ACC112 (cell line): Measurements from ENCODE around the gene SRGAP3.

Experiments
- H2AFZ ChIP-seq: fragments of 200-600 bp; sonication (generic); one replicate; pipeline ENCODE4 v1.6.0; 2017; ENCODE audit warnings: antibody characterized with exemption, low read length; ENCODE audit not compliant: unreplicated experiment
- H3K27ac ChIP-seq: fragments of 200-600 bp; sonication (generic); 2 replicates; pipeline ENCODE4 v1.5.1; 2014; ENCODE audit warnings: low read depth, mild to moderate bottlenecking, antibody characterized with exemption, low read length, moderate library complexity
- H3K27me3 ChIP-seq: fragments of 200-600 bp; sonication (generic); 2 replicates; pipeline ENCODE4 v1.6.1; 2014; ENCODE audit warnings: mild to moderate bottlenecking, antibody characterized with exemption, low read length, moderate library complexity, mixed read lengths; ENCODE audit not compliant: insufficient read depth
- H3K36me3 ChIP-seq: fragments of 200-600 bp; sonication (generic); 2 replicates; pipeline ENCODE4 v1.6.1; 2016; ENCODE audit warnings: mild to moderate bottlenecking, antibody characterized with exemption, low read length, moderate library complexity, mixed read lengths; ENCODE audit not compliant: insufficient read depth
- H3K4me1 ChIP-seq: fragments of 200-600 bp; sonication (generic); one replicate; pipeline ENCODE4 v1.6.1; 2016; ENCODE audit warnings: low read length, mixed read lengths; ENCODE audit not compliant: insufficient read depth, unreplicated experiment, control insufficient read depth
- H3K4me3 ChIP-seq: fragments of 200-600 bp; sonication (generic); 2 replicates; pipeline ENCODE4 v1.5.1; 2014; ENCODE audit warnings: mild to moderate bottlenecking, low read depth, low read length
- H3K79me2 ChIP-seq: fragments of 200-600 bp; sonication (generic); one replicate; pipeline ENCODE4 v1.6.0; 2016; ENCODE audit warnings: low read length; ENCODE audit not compliant: control insufficient read depth, unreplicated experiment, insufficient read depth

Gene SRGAP3

GRCh38 chr3:8996216-8996615 lies 253.2 kb downstream of the SRGAP3 start:
- Histone ChIP-seq H3K27ac (no peak overlapping the region), H3K4me1 (no peaks in the 10 kb centered on the region), H2AFZ (no peak overlapping the region), H3K4me3 (no peak overlapping the region), H3K27me3 (peaks cover 26% of the 10 kb centered on the region; the same call in 1 of the 2 replicates), H3K79me2 (no peaks in the 10 kb centered on the region), H3K36me3 (no peaks in the 10 kb centered on the region)

GRCh38 chr3:8994226-8994625 lies 255.2 kb downstream of the SRGAP3 start:
- H3K36me3 ChIP-seq = no peaks in the 10 kb centered on the region
- H3K27ac ChIP-seq = no peak overlapping the region
- no peak overlapping the region for H3K4me3 ChIP-seq
- peaks cover 12% of the 10 kb centered on the region; the same call in 1 of the 2 replicates for H3K27me3 ChIP-seq
- no peak overlapping the region for H2AFZ ChIP-seq
- no peaks in the 10 kb centered on the region for H3K4me1 ChIP-seq
- H3K79me2 ChIP-seq = no peaks in the 10 kb centered on the region

GRCh38 chr3:8993331-8993730 lies 256.1 kb downstream of the SRGAP3 start:
- H3K27ac ChIP-seq = no peak overlapping the region
- no peaks in the 10 kb centered on the region for H3K4me1 ChIP-seq
- H3K79me2 ChIP-seq = no peaks in the 10 kb centered on the region
- no peak overlapping the region for H2AFZ ChIP-seq
- no peaks in the 10 kb centered on the region for H3K36me3 ChIP-seq
- H3K27me3 ChIP-seq = peaks cover 12% of the 10 kb centered on the region; the same call in 1 of the 2 replicates
- no peak overlapping the region for H3K4me3 ChIP-seq

DNA sequence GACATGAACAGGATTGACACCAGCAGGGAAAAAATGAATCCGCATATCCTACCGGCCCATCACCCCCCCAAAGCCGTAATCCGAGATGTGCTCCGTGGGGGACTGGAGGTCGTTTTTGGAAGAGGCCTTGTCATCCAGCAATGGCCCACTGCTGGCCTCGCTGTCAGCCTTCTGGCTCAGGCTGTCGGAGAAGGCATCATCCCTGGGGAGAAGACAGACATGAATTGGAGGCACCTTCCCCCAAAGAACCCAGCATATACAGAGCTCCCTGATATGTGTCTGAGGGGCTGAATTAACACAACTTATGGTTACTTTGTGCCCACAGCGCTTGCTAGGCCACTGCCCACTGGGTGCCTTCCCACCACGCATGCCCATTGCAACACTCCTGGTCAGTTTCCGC lies 256.6 kb downstream of the SRGAP3 start:
- no peaks in the 10 kb centered on the region for H3K79me2 ChIP-seq
- H3K4me3 ChIP-seq = no peak overlapping the region
- no peaks in the 10 kb centered on the region for H3K36me3 ChIP-seq
- H3K27ac ChIP-seq = no peak overlapping the region
- no peaks in the 10 kb centered on the region for H3K4me1 ChIP-seq
- H2AFZ ChIP-seq = no peak overlapping the region
- H3K27me3 ChIP-seq = peaks cover 12% of the 10 kb centered on the region; the same call in 1 of the 2 replicates

- Histone ChIP-seq H3K36me3 (no peaks in the 10 kb centered on the region), H3K79me2 (no peaks in the 10 kb centered on the region), H3K4me1 (no peaks in the 10 kb centered on the region), H3K4me3 (no peak overlapping the region), H3K27ac (no peak overlapping the region), H2AFZ (no peak overlapping the region), H3K27me3 (peaks cover 12% of the 10 kb centered on the region; the same call in 1 of the 2 replicates)
Measured at GRCh38 chr3:8992199-8992598, 257.2 kb downstream of the SRGAP3 start.

- H2AFZ ChIP-seq = no peak overlapping the region
- H3K79me2 ChIP-seq = no peaks in the 10 kb centered on the region
- H3K27me3 ChIP-seq = no peaks in the 10 kb centered on the region
Measured at GRCh38 chr3:8990266-8991215, 258.9 kb downstream of the SRGAP3 start.

DNA sequence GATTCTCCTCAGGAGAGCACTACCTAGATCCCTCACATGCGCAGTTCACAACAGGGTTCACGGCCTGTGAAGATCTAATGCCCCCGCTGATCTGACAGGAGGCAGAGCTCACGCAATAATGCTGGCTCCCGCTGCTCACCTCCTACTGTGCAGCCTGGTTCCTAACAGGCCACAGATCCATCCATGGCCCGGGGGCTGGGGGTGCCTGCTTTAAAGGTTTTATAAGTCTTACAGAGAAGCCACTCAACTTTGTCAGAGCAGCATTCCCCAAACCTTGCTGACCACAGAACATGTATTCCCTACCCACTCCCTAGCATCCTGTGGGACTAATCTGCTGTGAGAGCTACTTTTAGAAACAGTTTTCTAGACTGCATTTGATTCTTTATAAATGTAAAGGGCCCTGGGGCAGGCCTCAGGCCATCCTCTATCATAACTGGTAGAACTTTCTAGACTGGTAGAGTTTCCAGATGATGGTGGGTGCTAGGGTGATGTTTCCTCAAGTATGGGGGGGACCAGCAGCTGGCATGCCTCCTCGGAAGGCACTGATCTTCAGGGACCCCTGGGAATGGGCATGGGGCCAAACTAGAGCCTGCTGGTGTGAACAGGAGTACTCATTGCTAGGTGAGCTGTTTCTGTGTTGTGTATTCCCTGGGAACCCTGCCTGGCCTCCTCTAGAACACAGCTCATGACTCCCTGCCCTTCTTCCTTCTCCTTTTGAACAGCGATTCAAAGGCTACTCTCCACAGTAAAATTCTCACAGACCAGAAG lies 260.5 kb downstream of the SRGAP3 start:
- H3K27ac ChIP-seq = no peak overlapping the region
- no peak overlapping the region for H2AFZ ChIP-seq
- H3K27me3 ChIP-seq = no peaks in the 10 kb centered on the region
- H3K79me2 ChIP-seq = no peaks in the 10 kb centered on the region
- H3K36me3 ChIP-seq = no peaks in the 10 kb centered on the region
- no peaks in the 10 kb centered on the region for H3K4me1 ChIP-seq
- H3K4me3 ChIP-seq = no peak overlapping the region

More at GRCh38 chr3:8990266-8991215, 258.9 kb downstream of the SRGAP3 start:
- Histone ChIP-seq H3K36me3 (no peaks in the 10 kb centered on the region), H3K4me3 (no peak overlapping the region), H3K4me1 (no peaks in the 10 kb centered on the region), H3K27ac (no peak overlapping the region)

DNA sequence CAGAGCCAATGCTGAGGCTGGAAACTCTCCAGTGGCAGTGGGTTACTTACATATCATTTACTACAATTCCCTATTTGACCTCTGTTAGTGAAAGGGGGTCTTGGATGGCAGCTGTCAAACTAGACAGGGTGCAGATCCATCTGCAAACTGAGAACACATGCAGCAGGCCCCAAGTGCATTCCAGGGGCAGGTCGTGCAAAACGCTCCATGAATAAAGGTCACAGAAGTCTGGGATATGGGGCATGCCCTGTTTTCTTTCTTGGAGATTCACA lies 261.1 kb downstream of the SRGAP3 start:
- Histone ChIP-seq H3K36me3 (no peaks in the 10 kb centered on the region), H3K27ac (no peak overlapping the region), H3K4me1 (no peaks in the 10 kb centered on the region), H3K27me3 (no peaks in the 10 kb centered on the region), H3K79me2 (no peaks in the 10 kb centered on the region), H2AFZ (no peak overlapping the region), H3K4me3 (no peak overlapping the region)

- H3K27ac ChIP-seq = no peak overlapping the region
- no peak overlapping the region for H2AFZ ChIP-seq
- no peak overlapping the region for H3K4me3 ChIP-seq
Measured at GRCh38 chr3:8987645-8988383, 261.6 kb downstream of the SRGAP3 start.

GRCh38 chr3:8987226-8987625 lies 262.2 kb downstream of the SRGAP3 start:
- H3K27ac ChIP-seq = no peak overlapping the region
- peaks cover 2% of the 10 kb centered on the region for H3K27me3 ChIP-seq
- no peak overlapping the region for H3K4me3 ChIP-seq
- H3K79me2 ChIP-seq = no peaks in the 10 kb centered on the region
- H2AFZ ChIP-seq = no peak overlapping the region
- H3K36me3 ChIP-seq = no peaks in the 10 kb centered on the region
- H3K4me1 ChIP-seq = no peaks in the 10 kb centered on the region

More at GRCh38 chr3:8987645-8988383, 261.6 kb downstream of the SRGAP3 start:
- Histone ChIP-seq H3K79me2 (no peaks in the 10 kb centered on the region), H3K4me1 (no peaks in the 10 kb centered on the region), H3K36me3 (no peaks in the 10 kb centered on the region), H3K27me3 (no peaks in the 10 kb centered on the region)
